Brain microvascular endothelial cell (primary cell): ENCODE results near the gene EVC.

ENCODE experiments used
- DNase-seq: peaks from one replicate; pipeline ENCODE4 v3.0.0-alpha.2; 2020
- H3K27ac ChIP-seq: fragments of 250-450 bp; sonication (Bioruptor Pico); 2 replicates; pipeline ENCODE4 v1.5.1; 2020; ENCODE audit warnings: mild to moderate bottlenecking, moderate library complexity
- H3K27me3 ChIP-seq: fragments of 250-450 bp; sonication (Bioruptor Pico); replicated peaks from 2 replicates; pipeline ENCODE4 v1.5.1; 2020; ENCODE audit warnings: mild to moderate bottlenecking
- H3K36me3 ChIP-seq: fragments of 250-450 bp; sonication (Bioruptor Pico); replicated peaks from 2 replicates; pipeline ENCODE4 v1.5.1; 2020; ENCODE audit warnings: mild to moderate bottlenecking
- H3K4me3 ChIP-seq: 2 replicates; pipeline ENCODE4 v1.5.1; 2011; ENCODE audit warnings: low read depth, mild to moderate bottlenecking, control low read depth, low read length, moderate library complexity
- CTCF ChIP-seq: IDR thresholded peaks from 2 replicates; pipeline ENCODE4 v1.5.1; 2011; ENCODE audit warnings: low read depth, mild to moderate bottlenecking, moderate library complexity, low read length, control low read depth, inconsistent platforms; ENCODE audit errors: missing control alignments
- in situ Hi-C: cut with HindIII; loops from 2 replicates; pipeline ENCODE4 v1.10.0; 2017; ENCODE audit warnings: low sequenced_read_pairs, low pct_ligation_motif_present

The EVC gene

GRCh38 chr4:5713861-5714260 is 2.9 kb downstream of the EVC start:
- no peaks in the 10 kb centered on the region for H3K27me3 ChIP-seq
- H3K36me3 ChIP-seq = peaks cover 12% of the 10 kb centered on the region
- DNase-seq = no peak
- in situ Hi-C loops = no loop called here
- H3K27ac ChIP-seq = no peak overlapping the region
- no peak for TF ChIP-seq CTCF
- no peak overlapping the region for H3K4me3 ChIP-seq

- no peak overlapping the region for H3K4me3 ChIP-seq
- DNase-seq = no peak
- in situ Hi-C loops = no loop called here
- H3K27ac ChIP-seq = no peak overlapping the region
- peaks cover 24% of the 10 kb centered on the region for H3K36me3 ChIP-seq
- H3K27me3 ChIP-seq = no peaks in the 10 kb centered on the region
- no peak for TF ChIP-seq CTCF
Observed at GRCh38 chr4:5715357-5715756, 4.4 kb downstream of the EVC start.

GRCh38 chr4:5716391-5716790 is 5.4 kb downstream of the EVC start:
- DNase-seq = no peak

GRCh38 chr4:5717449-5718158 is 6.6 kb downstream of the EVC start:
- in situ Hi-C loops = no loop called here
- Histone ChIP-seq H3K4me3 (no peak overlapping the region), H3K36me3 (peaks cover 40% of the 10 kb centered on the region), H3K27ac (no peak overlapping the region), H3K27me3 (no peaks in the 10 kb centered on the region)
- no peak for TF ChIP-seq CTCF
- no peak for DNase-seq

More at GRCh38 chr4:5716391-5716790, 5.4 kb downstream of the EVC start:
- no peaks in the 10 kb centered on the region for H3K27me3 ChIP-seq
- H3K36me3 ChIP-seq = peaks cover 35% of the 10 kb centered on the region
- no peak overlapping the region for H3K27ac ChIP-seq
- H3K4me3 ChIP-seq = no peak overlapping the region
- in situ Hi-C loops = no loop called here
- TF ChIP-seq CTCF = no peak

- Histone ChIP-seq H3K27me3 (no peaks in the 10 kb centered on the region), H3K36me3 (peaks cover 43% of the 10 kb centered on the region)
Observed at GRCh38 chr4:5718411-5718810, 7.4 kb downstream of the EVC start.

More at GRCh38 chr4:5718411-5718810, 7.4 kb downstream of the EVC start:
- DNase-seq = no peak
- in situ Hi-C loops = no loop called here
- no peak for TF ChIP-seq CTCF
- no peak overlapping the region for H3K27ac ChIP-seq
- no peak overlapping the region for H3K4me3 ChIP-seq
